OCI-LY7 (cell line): Measurements from ENCODE around the gene GPRC6A.

Experiments used
- EZH2phosphoT487 ChIP-seq: fragments of 200-600 bp; sonication (generic); IDR thresholded peaks from 2 replicates; pipeline ENCODE4 v1.6.1; 2018; ENCODE audit warnings: low read depth, borderline replicate concordance, mild to moderate bottlenecking, mixed run types, antibody characterized with exemption, low read length, moderate library complexity, mixed read lengths
- TF ChIP-seq, protein P1 (sequence below): fragments of 200-600 bp; sonication (generic); conservative IDR thresholded peaks from 2 replicates; pipeline ENCODE4 v1.5.1; 2014; ENCODE audit warnings: mild to moderate bottlenecking, antibody characterized with exemption, low read length, moderate library complexity, mixed read lengths

DNA sequence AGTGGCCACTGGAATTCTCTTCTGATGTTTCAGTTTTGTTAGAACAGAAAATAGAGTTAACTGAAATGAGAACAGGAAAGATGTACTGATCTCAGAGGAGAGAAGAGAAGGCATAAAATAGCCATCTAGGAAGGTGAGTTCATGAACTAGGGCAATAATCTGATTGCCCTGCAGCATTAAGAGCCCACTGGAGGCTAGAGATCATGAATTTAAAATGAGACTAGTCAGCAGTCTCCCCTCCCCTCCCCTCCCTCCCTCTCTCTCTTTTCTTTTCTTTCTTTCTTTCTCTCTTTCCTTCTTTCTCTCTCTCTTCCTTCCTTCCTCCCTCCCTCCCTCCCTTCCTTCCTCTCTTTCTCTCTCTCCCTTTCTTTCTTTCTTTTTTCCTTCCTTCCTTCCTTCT lies 28.9 kb downstream of the GPRC6A start:
- TF ChIP-seq, protein P1, sequence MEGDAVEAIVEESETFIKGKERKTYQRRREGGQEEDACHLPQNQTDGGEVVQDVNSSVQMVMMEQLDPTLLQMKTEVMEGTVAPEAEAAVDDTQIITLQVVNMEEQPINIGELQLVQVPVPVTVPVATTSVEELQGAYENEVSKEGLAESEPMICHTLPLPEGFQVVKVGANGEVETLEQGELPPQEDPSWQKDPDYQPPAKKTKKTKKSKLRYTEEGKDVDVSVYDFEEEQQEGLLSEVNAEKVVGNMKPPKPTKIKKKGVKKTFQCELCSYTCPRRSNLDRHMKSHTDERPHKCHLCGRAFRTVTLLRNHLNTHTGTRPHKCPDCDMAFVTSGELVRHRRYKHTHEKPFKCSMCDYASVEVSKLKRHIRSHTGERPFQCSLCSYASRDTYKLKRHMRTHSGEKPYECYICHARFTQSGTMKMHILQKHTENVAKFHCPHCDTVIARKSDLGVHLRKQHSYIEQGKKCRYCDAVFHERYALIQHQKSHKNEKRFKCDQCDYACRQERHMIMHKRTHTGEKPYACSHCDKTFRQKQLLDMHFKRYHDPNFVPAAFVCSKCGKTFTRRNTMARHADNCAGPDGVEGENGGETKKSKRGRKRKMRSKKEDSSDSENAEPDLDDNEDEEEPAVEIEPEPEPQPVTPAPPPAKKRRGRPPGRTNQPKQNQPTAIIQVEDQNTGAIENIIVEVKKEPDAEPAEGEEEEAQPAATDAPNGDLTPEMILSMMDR = no peak
- TF ChIP-seq EZH2phosphoT487 = no peak
